Measurements from ENCODE around the gene UROC1.
"Not testable (repeated sequence)": the region's sequence is repeated elsewhere in the genome, so short reads cannot be mapped to it uniquely, and the experiment has no call there.

UROC1 gene

DNA sequence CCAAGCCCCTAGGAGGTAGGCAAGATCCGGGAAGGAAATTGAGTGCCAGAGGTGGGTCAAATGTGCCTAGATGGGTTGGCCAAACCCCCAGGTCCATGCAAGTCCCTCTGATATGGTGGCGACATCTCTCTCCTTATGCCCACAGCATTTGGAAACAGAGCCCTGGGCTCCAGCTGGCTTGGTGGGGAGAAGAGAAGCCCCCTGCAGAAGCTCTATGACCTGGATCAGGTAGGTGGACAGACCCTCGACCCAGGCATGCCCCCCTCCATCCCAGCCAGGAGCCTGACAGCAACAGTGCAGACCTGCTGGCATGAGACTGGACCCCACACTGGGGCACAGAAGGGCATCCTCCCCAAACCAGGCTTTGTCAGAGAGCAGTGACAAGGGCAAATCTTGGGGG, 18.6 kb upstream of the UROC1 start:
- H3K4me1 ChIP-seq (ENCODE audit: control insufficient read depth, insufficient read depth, low read length): peaks cover 12% of the 10 kb centered on the region
- H3K27me3 ChIP-seq (ENCODE audit: control insufficient read depth, insufficient read depth, low read length): peaks cover 13% of the 10 kb centered on the region

DNA sequence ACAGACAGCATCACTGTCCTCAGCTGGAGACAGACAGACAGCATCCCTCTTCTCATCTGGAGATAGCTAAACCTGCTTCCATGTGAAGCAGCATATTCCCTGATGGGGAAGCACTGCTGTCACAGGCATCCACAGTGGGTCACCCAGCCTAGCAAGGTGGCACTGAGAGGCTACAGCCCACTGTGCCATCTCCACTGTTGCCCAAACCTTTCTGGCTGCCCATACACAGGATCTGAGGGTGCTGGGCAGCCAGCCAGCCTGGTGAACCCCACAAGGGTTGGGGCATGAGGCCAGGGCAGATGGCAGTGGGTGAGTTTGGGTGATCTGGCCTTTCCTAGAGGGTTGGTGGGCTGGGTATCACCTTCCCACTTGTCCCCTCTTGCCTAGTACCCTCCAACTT, 18.1 kb upstream of the UROC1 start:
- peaks cover 7% of the 10 kb centered on the region for H3K4me1 ChIP-seq (ENCODE audit: control insufficient read depth, insufficient read depth, low read length)
- no peak overlapping the region for H3K4me3 ChIP-seq (ENCODE audit: low read length)
- no peak overlapping the region for H3K9ac ChIP-seq (ENCODE audit: low read length)
- no peaks in the 10 kb centered on the region for H3K36me3 ChIP-seq (ENCODE audit: control insufficient read depth, insufficient read depth, low read length)
- no peaks in the 10 kb centered on the region for H3K9me3 ChIP-seq (ENCODE audit: control insufficient read depth, low read length)
- H3K27me3 ChIP-seq (ENCODE audit: control insufficient read depth, insufficient read depth, low read length): peaks cover 8% of the 10 kb centered on the region

More for the DNA sequence above, 18.6 kb upstream of the UROC1 start:
- Histone ChIP-seq H3K9me3 (ENCODE audit: control insufficient read depth, low read length) (no peaks in the 10 kb centered on the region), H3K9ac (ENCODE audit: low read length) (no peak overlapping the region), H3K36me3 (ENCODE audit: control insufficient read depth, insufficient read depth, low read length) (no peaks in the 10 kb centered on the region), H3K4me3 (ENCODE audit: low read length) (no peak overlapping the region)

GRCh38 chr3:126534716-126535115, 17.1 kb upstream of the UROC1 start:
- H3K27me3 ChIP-seq (ENCODE audit: control insufficient read depth, insufficient read depth, low read length); H3K4me1 ChIP-seq (ENCODE audit: control insufficient read depth, insufficient read depth, low read length); H3K9me3 ChIP-seq (ENCODE audit: control insufficient read depth, low read length); H3K36me3 ChIP-seq (ENCODE audit: control insufficient read depth, insufficient read depth, low read length); H3K9ac ChIP-seq (ENCODE audit: low read length); H3K4me3 ChIP-seq (ENCODE audit: low read length): not testable (repeated sequence)

DNA sequence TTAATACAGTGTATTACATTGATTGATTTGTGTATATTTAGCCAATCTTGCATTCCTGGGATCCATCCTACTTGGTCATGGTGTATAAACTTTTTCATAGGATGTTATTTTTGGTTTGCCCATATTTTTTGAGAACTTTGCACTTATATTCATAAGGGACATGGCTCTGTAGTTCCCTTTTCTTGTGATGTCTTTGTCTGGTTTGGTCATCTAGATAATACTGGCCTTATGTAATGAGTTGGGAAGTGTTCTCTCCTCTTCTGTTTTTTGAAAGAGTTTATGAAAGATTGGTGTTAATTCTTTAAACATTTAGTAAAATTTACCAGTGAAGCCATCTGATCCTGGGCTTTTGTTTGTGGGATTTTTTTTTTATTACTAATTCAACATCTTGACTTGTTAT, 15.9 kb upstream of the UROC1 start:
- Histone ChIP-seq H3K9me3 (ENCODE audit: control insufficient read depth, low read length) (no peaks in the 10 kb centered on the region), H3K4me1 (ENCODE audit: control insufficient read depth, insufficient read depth, low read length) (no peaks in the 10 kb centered on the region)

DNA sequence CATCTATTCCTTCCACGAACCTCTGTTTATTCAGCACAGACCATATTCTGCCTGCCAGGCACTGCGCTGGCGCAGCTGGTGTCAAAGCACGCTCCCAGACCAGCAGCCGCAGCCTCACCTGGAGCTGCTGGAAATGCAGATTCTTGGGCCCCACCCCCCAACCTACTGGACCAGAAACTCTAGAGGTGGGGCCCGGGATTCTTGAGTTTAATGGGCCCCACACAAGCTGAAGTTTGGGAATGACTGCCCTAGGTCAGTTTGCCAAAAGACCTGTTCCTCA, 13.4 kb upstream of the UROC1 start:
- no peak overlapping the region for H3K9ac ChIP-seq (ENCODE audit: low read length)
- no peak overlapping the region for H3K4me3 ChIP-seq (ENCODE audit: low read length)
- H3K4me1 ChIP-seq (ENCODE audit: control insufficient read depth, insufficient read depth, low read length): no peaks in the 10 kb centered on the region
- no peaks in the 10 kb centered on the region for H3K9me3 ChIP-seq (ENCODE audit: control insufficient read depth, low read length)
- H3K36me3 ChIP-seq (ENCODE audit: control insufficient read depth, insufficient read depth, low read length): no peaks in the 10 kb centered on the region
- H3K27me3 ChIP-seq (ENCODE audit: control insufficient read depth, insufficient read depth, low read length): no peaks in the 10 kb centered on the region

More for the DNA sequence above, 15.9 kb upstream of the UROC1 start:
- H3K27me3 ChIP-seq (ENCODE audit: control insufficient read depth, insufficient read depth, low read length): peaks cover 3% of the 10 kb centered on the region
- H3K36me3 ChIP-seq (ENCODE audit: control insufficient read depth, insufficient read depth, low read length): no peaks in the 10 kb centered on the region
- no peak overlapping the region for H3K9ac ChIP-seq (ENCODE audit: low read length)
- no peak overlapping the region for H3K4me3 ChIP-seq (ENCODE audit: low read length)

- H3K4me3 ChIP-seq (ENCODE audit: low read length): no peak overlapping the region
- H3K9me3 ChIP-seq (ENCODE audit: control insufficient read depth, low read length): no peaks in the 10 kb centered on the region
- no peaks in the 10 kb centered on the region for H3K36me3 ChIP-seq (ENCODE audit: control insufficient read depth, insufficient read depth, low read length)
- peaks cover under 1% of the 10 kb centered on the region for H3K4me1 ChIP-seq (ENCODE audit: control insufficient read depth, insufficient read depth, low read length)
- H3K9ac ChIP-seq (ENCODE audit: low read length): no peak overlapping the region
- no peaks in the 10 kb centered on the region for H3K27me3 ChIP-seq (ENCODE audit: control insufficient read depth, insufficient read depth, low read length)
These were observed 12.8 kb upstream of the UROC1 start for GRCh38 chr3:126530171-126531050.

DNA sequence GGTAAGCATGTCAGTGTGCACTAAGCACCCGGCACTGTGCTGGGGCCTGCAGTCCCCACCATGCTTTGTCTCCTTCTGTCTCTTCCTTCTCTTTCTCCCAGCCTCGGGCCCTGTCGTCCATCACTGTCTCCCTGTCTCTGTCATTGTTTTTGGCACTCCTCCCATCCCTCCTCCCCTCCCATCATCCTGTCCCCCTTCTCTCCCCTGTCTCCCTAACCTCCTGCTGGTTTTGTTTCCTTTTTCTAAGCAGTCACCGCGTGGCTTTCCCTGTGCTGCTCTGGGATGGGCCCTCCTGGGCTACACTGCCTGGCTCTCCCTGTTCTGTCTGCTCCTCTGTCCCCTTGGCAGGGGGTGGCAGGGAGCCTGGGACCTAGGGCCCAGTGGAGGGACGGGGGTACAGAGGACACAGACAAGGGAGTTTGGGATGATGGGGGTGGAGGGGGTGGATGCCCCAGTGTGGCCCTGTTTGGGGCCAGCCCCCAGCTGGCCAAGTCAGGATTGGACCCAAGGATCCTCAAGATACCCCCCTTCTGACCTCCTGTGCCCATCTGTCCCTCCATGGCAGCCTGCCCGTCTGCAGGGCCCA, 12.1 kb upstream of the UROC1 start:
- Histone ChIP-seq H3K36me3 (ENCODE audit: control insufficient read depth, insufficient read depth, low read length) (no peaks in the 10 kb centered on the region), H3K27me3 (ENCODE audit: control insufficient read depth, insufficient read depth, low read length) (peaks cover 3% of the 10 kb centered on the region), H3K9me3 (ENCODE audit: control insufficient read depth, low read length) (no peaks in the 10 kb centered on the region), H3K4me1 (ENCODE audit: control insufficient read depth, insufficient read depth, low read length) (peaks cover 8% of the 10 kb centered on the region), H3K9ac (ENCODE audit: low read length) (no peak overlapping the region), H3K4me3 (ENCODE audit: low read length) (no peak overlapping the region)

GRCh38 chr3:126528800-126529541, 11.4 kb upstream of the UROC1 start:
- peaks cover 13% of the 10 kb centered on the region for H3K4me1 ChIP-seq (ENCODE audit: control insufficient read depth, insufficient read depth, low read length)
- H3K9ac ChIP-seq (ENCODE audit: low read length): no peak overlapping the region
- H3K4me3 ChIP-seq (ENCODE audit: low read length): no peak overlapping the region
- H3K27me3 ChIP-seq (ENCODE audit: control insufficient read depth, insufficient read depth, low read length): peaks cover 8% of the 10 kb centered on the region
- no peaks in the 10 kb centered on the region for H3K9me3 ChIP-seq (ENCODE audit: control insufficient read depth, low read length)
- H3K36me3 ChIP-seq (ENCODE audit: control insufficient read depth, insufficient read depth, low read length): no peaks in the 10 kb centered on the region

DNA sequence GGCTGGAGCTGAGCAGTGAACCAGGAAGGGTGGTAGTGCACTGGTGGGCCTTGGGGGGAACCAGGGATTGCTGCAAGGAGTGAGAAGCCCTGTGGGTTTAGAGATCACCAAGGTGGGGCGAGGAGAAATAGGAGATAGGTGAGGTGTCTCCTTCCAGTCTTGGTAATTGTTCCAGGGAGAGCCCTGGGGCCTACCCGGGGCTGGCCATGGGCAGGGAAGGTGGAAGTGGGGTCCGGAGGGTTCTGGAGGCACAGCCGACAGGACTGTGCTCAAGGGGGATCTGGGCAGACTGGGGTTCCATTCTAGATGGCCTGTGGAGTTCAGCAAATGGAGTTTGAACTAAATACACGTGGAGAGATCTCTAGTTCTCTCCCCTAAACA, 10.8 kb upstream of the UROC1 start:
- Histone ChIP-seq H3K9me3 (ENCODE audit: control insufficient read depth, low read length) (no peaks in the 10 kb centered on the region), H3K4me3 (ENCODE audit: low read length) (no peak overlapping the region), H3K4me1 (ENCODE audit: control insufficient read depth, insufficient read depth, low read length) (peaks cover 19% of the 10 kb centered on the region), H3K9ac (ENCODE audit: low read length) (no peak overlapping the region), H3K27me3 (ENCODE audit: control insufficient read depth, insufficient read depth, low read length) (peaks cover 14% of the 10 kb centered on the region), H3K36me3 (ENCODE audit: control insufficient read depth, insufficient read depth, low read length) (no peaks in the 10 kb centered on the region)

- H3K36me3 ChIP-seq (ENCODE audit: control insufficient read depth, insufficient read depth, low read length): no peaks in the 10 kb centered on the region
- peaks cover 19% of the 10 kb centered on the region for H3K27me3 ChIP-seq (ENCODE audit: control insufficient read depth, insufficient read depth, low read length)
- no peak overlapping the region for H3K4me3 ChIP-seq (ENCODE audit: low read length)
- H3K9ac ChIP-seq (ENCODE audit: low read length): no peak overlapping the region
- peaks cover 26% of the 10 kb centered on the region for H3K4me1 ChIP-seq (ENCODE audit: control insufficient read depth, insufficient read depth, low read length)
- no peaks in the 10 kb centered on the region for H3K9me3 ChIP-seq (ENCODE audit: control insufficient read depth, low read length)
These were observed 10.1 kb upstream of the UROC1 start for GRCh38 chr3:126527455-126528211.

- no peaks in the 10 kb centered on the region for H3K9me3 ChIP-seq (ENCODE audit: control insufficient read depth, low read length)
- no peaks in the 10 kb centered on the region for H3K36me3 ChIP-seq (ENCODE audit: control insufficient read depth, insufficient read depth, low read length)
- no peak overlapping the region for H3K4me3 ChIP-seq (ENCODE audit: low read length)
- H3K9ac ChIP-seq (ENCODE audit: low read length): no peak overlapping the region
- H3K27me3 ChIP-seq (ENCODE audit: control insufficient read depth, insufficient read depth, low read length): peaks cover 19% of the 10 kb centered on the region
- peaks cover 26% of the 10 kb centered on the region for H3K4me1 ChIP-seq (ENCODE audit: control insufficient read depth, insufficient read depth, low read length)
These were observed 9.4 kb upstream of the UROC1 start for GRCh38 chr3:126527006-126527405.

DNA sequence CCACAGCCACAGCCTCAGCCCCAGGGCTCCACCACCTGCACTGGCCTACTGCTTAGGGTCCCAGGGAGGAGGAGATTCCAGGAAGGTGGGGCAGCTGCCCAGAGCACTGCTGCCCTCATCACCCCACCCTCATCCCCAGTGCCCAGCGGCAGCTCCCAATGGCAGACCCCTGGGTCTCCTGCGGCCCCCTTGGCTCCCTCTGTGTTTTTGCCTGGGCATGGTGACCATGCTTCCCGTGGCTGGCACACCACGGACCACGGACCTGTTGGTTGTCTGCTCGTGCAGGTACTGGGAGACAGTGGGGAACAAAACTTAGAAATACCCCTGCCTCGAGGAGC, 9.1 kb upstream of the UROC1 start:
- no peak overlapping the region for H3K9ac ChIP-seq (ENCODE audit: low read length)
- peaks cover 19% of the 10 kb centered on the region for H3K27me3 ChIP-seq (ENCODE audit: control insufficient read depth, insufficient read depth, low read length)
- no peaks in the 10 kb centered on the region for H3K9me3 ChIP-seq (ENCODE audit: control insufficient read depth, low read length)
- peaks cover 26% of the 10 kb centered on the region for H3K4me1 ChIP-seq (ENCODE audit: control insufficient read depth, insufficient read depth, low read length)
- no peak overlapping the region for H3K4me3 ChIP-seq (ENCODE audit: low read length)
- H3K36me3 ChIP-seq (ENCODE audit: control insufficient read depth, insufficient read depth, low read length): no peaks in the 10 kb centered on the region
